AG04450 (cell line): ENCODE results near the gene CT45A10. TPM values are rescaled to one million over a fixed set of nuclear protein-coding genes. Genes with fewer than 3 reads are reported as not detected.
"Not testable (repeated sequence)": the region's sequence is repeated elsewhere in the genome, so short reads cannot be mapped to it uniquely, and the experiment has no call there.

Source experiments
- CTCF ChIA-PET: fragments of 300-600, 350-600 bp; formaldehyde crosslinking; extraction: SDS; loops from one replicate; lab custom pipeline; 2022; ENCODE audit warnings: antibody characterized with exemption, inconsistent platforms; lab: Charles Lee
- POLR2A ChIA-PET: fragments of 350-600 bp; formaldehyde crosslinking; extraction: SDS; loops from one replicate; lab custom pipeline; 2021; ENCODE audit warnings: antibody characterized with exemption, inconsistent platforms; lab: Yijun Ruan, JAX
- DNase-seq: peaks from one replicate; pipeline ENCODE4 v3.0.0-alpha.2; 2011; ENCODE audit warnings: low read depth, low spot score
- H3K27ac ChIP-seq: one replicate; pipeline ENCODE4 v1.5.1; 2012; ENCODE audit warnings: low read depth, low read length, control low read depth
- H3K27me3 ChIP-seq: one replicate; pipeline ENCODE4 v1.6.0; 2012; ENCODE audit warnings: low read length; ENCODE audit not compliant: control insufficient read depth, insufficient read depth
- H3K4me3 ChIP-seq: 2 replicates; pipeline ENCODE4 v1.5.1; 2011; ENCODE audit warnings: mild to moderate bottlenecking, low read depth, low read length, control low read depth
- H3K9me3 ChIP-seq: 2 replicates; pipeline ENCODE4 v1.5.1; 2012; ENCODE audit warnings: low read length; ENCODE audit not compliant: control insufficient read depth, insufficient read depth
- polyA plus RNA-seq: library from polyadenylated mRNA; depleted of rRNA; stranded (reverse); fragments of >200 nt; gene quantifications from 2 replicates; pipeline ENCODE4 v1.2.3, GENCODE V29; 2011; rRNA removed

Gene CT45A10
- polyA plus RNA-seq, 1 experiment, result not detected

- H3K9me3 ChIP-seq, CTCF ChIA-PET, H3K4me3 ChIP-seq, POLR2A ChIA-PET, H3K27me3 ChIP-seq, DNase-seq, H3K27ac ChIP-seq: not testable (repeated sequence)
These were observed 56.1 kb downstream of the CT45A10 start, which contains the start of gene CT45A7 for GRCh38 chrX:135837180-135837579. Gene CT45A7, minus strand, starts transcription at chrX:135837280. Its CDS starts 3,747 bp downstream, at chrX:135833533.

Other genes starting within 250 kb of the CT45A10 start
- not detected in 2 replicates for gene CT45A1, start 179.8 kb downstream of the CT45A10 start, polyA plus RNA-seq
- not detected in 2 replicates for gene CT45A3, start 125.3 kb downstream of the CT45A10 start, polyA plus RNA-seq
- gene CT45A5, start 107.9 kb downstream of the CT45A10 start, polyA plus RNA-seq, result not detected in 2 replicates
- not detected in 2 replicates for gene CT45A6, start 90.7 kb downstream of the CT45A10 start, polyA plus RNA-seq
- not detected in 2 replicates for gene CT45A2, start 73.4 kb downstream of the CT45A10 start, polyA plus RNA-seq
- not detected in 2 replicates for gene CT45A7, start 56.2 kb downstream of the CT45A10 start, polyA plus RNA-seq
- not detected in 2 replicates for gene CT45A8, start 38.9 kb downstream of the CT45A10 start, polyA plus RNA-seq
- gene CT45A9, start 21.6 kb downstream of the CT45A10 start, polyA plus RNA-seq, result not detected in 2 replicates
- gene SAGE1, start 272 bp upstream of the CT45A10 start, polyA plus RNA-seq, result not detected in 2 replicates
- gene MMGT1, start 80.5 kb upstream of the CT45A10 start, polyA plus RNA-seq, result 16.7 and 23.3 TPM in 2 replicates
- gene SLC9A6, start 92.0 kb upstream of the CT45A10 start, polyA plus RNA-seq, result 10.7 and 14.7 TPM in 2 replicates